COLO829 (cell line): ENCODE results near the gene PC.

Experiments
- DNase-seq: peaks from one replicate; pipeline ENCODE4 v3.0.0; 2012; ENCODE audit warnings: low spot score

The PC gene

DNA sequence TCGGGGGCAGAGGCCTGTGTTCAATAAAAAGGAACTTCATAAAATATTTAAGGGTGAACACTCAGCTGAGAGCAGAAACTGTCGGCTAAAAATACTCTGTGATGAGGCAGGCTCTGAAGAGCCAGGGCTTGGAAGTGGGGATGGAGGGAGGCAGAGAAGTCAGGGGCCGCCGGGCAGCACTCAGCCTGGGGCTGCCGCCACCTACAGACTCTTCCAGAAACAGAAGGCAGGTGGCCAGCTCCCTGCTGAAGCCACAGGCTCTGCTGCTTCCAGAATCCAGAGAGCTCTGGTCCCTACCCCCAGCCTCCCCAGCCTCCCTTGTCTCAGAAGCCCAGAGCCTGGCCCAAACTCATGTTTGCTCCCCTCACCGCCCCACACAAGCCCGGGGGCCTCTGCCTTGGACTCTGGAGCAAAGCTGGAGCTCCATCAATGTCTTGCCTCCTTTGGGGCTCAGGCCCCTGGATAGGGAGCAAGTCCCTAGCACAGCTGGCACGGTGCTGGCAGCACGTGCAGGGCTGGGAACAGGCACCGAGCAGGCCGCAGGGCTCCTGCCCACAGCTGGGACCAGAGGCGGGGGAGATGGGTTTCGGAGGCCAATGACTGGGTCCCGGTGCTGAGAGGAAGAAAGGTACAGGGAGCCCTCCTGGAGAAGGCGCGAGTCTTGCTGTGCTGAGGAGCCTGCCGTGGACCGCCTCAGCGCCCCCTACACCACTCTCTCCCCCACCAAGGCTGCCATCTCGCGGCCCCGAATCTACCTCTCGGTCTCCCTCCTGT lies 93.1 kb downstream of the PC start:
- no peak for DNase-seq

DNA sequence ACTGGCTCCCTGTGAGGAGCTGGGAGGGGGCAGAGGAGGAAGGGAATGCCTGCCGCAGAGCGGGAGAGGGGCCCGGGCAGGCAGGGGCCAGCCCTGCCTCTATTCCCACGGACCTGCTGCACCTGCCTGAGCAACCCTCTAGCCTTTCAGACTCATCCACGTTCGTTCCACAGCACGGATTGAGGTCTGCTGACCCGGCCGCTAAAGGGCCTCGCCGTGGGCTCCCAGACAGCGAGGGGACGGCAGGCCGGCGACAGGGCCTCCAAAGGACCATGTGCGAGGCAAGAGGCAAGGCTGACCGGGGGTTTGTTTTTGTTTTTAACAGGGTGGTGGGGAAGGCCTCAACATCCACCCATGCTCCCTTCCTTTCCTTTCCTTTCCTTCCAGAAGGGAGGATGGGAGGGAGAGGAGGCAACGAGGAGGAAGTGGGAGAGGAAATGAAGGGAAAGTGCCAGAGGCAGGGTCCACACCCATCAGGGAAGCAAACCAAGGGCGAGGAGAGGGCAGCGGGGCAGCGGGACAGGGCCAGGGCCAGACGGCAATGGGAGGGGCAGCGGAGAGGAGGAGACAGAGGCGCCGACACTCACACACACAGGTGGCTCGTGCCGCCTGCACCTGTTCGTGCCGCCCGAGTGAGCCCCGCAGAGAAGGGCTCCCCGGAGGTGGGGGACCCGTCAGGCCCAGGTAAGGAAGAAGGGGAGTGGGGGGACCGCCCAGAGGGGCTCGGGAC lies 93.8 kb downstream of the PC start:
- no peak for DNase-seq

DNA sequence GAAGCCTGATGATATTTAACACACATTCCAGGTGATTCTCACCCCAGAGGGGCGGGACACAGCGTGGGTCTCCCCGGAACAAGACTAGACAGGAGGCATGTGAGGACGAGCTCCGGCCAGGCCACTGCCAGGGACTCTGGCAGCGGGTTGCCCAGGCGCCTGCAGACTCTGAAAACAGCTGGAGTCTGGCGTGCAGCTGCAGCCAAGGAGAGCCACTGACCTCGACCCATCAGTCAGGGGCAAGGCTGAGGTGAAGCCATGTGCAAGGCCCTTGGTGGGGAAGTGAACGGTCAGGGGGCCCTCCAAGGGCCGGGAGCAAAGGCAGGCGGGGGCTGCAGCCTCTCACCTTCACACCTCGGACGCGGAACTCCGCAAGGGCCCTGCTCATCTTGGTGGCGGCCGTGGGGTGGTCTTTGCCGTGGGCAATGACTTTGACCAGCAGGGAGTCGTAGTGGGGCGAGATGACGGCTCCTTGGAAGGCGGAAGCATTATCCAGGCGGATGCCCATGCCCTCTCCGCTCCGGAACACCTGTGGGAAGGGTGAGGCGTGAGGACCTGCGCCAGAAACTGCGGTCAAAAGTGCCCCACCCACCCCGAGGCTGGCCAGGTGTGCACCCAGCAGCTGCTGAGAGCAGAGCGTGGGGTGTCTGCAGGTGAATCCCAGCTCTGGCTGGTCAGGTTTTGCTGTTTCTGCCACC lies 94.6 kb downstream of the PC start:
- DNase-seq = no peak

DNA sequence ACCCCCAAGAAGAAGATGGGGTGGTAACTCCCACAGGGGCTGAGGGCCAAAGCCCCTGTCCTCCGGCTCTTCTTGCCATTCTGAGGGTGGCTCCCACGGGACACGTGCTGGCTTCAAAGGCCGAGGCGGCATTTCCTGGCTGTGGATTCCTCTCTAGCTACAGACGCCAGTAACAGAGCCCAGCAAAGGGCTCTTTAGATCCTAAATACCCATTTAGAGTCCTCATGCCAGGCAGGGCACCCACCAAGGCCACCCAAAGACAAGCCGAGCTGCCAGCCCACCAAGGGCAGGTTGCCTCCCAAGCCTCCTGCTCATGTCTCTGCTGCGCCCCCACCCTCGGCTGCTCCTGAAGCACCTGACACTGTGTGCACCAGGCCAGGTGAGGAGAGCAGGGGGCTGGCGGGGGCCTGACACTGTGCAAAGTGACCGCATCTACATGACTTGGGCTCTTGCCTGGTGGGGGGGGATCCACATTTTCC lies 95.6 kb downstream of the PC start:
- no peak for DNase-seq

DNA sequence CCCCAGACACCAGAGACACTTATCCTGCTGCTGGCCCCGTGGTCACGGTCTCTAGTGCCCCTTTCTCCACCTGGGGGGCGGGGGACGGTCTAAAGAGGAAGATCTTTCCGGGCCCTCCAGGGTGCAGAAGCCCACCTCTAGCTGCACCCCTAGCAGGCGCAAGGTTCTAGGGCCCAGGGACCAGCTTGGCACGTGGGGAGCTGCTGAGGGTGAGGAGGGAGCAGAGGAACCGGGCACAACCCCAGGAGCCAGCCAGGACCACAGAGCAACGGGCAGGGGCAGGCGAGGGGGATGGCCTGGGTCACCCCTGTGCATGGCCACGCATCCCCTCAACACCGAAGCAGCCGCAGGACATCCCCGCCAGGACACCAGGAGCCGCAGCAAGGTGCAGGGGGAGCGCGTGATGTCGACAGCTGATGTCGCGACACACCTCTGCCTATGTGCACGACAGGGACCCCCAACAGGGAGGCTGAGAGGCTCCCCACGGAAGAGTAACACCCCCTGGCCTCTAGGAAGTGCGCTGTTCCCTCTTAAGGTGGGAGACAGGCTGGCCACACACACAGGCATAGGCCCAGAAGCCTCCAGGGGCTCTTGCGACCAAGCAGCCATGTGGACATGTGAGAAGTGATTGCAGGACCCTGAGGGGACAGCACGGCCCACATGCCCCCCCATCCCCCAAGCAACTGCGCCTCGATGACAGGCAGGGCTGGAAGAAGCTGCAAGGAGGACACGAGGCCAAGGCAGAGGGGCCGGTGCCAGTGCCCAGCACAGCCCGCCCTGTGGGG lies 96.2 kb downstream of the PC start:
- no peak for DNase-seq

DNA sequence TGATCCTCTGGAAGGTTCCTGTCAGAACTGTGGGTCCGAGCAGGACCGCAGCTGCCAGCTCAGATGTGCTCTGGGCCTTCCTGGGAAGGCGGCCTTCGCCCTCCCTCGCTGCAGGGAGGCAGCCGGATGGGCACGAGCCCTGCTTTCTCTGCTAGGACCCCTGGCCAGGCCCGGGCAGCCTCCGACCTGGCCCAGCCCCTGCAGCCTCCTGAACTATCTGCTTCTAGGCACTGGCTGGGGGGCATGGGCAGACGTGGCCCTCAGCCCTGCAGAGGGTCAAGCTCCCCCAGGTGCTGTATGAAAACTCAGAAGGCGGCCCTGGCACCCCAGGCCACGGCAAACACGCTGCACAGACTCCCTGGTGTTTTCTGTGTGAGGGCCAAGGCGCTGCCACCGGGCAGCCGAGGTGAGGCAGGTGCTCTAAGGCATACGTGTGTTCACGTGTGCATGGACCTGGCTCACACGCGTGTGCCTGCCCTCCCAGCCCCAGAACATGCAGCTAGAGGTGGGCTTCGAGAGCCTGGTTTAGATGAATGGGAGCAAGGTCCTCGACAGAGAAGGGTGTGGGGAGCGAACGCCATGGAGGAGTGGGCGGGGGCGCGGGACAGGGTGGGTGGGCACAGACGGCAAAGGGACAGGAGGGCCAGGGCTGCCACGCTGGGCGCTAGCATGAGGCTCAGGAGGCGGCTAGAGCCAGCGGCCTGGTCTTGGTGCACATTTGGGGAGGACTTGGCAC lies 97.0 kb downstream of the PC start:
- DNase-seq = no peak

DNA sequence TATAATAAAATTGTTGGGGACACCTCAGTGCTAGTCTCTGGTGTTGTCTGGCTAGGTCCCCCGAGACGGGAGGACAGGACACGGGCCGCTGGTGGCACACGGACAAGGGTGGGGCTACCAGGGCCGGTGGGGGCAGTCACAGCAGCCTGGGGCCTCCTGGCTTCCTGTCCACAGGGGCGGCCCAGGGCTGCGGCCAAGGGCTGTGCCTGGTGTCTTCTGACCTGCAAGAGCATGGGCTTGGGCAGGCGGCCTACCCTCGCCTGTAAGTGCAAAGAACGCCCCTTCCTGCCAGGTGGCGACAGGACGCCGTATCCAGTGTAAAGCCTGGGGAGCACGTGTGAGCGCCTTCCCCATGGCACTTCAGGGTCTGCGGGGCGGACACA lies 97.7 kb downstream of the PC start:
- DNase-seq = no peak

DNA sequence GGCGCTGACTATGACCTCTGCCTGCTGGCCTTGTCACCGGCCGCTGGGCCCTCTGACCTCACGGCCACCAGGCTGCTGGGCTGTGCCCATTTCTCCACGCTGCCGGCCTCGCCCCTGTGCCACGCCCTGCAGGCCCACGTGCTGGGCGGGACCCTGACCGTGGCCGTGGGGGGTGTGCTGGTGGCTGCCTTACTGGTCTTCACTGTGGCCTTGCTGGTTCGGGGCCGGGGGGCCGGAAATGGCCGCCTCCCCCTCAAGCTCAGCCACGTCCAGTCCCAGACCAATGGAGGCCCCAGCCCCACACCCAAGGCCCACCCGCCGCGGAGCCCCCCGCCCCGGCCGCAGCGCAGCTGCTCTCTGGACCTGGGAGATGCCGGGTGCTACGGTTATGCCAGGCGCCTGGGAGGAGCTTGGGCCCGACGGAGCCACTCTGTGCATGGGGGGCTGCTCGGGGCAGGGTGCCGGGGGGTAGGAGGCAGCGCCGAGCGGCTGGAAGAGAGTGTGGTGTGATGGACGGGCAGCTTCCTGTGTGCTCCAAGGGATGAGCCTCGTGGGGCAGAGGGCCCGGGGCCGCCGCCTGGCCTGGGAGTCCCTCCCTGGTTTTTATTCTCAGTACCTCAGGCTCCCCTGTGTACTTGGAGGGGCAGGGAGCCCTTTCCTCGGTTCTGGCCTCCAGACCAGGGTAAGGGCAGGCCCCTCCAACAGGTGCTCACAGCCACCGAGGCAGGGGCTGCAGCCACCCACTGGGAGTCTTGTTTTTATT lies 98.3 kb downstream of the PC start:
- no peak for DNase-seq

DNA sequence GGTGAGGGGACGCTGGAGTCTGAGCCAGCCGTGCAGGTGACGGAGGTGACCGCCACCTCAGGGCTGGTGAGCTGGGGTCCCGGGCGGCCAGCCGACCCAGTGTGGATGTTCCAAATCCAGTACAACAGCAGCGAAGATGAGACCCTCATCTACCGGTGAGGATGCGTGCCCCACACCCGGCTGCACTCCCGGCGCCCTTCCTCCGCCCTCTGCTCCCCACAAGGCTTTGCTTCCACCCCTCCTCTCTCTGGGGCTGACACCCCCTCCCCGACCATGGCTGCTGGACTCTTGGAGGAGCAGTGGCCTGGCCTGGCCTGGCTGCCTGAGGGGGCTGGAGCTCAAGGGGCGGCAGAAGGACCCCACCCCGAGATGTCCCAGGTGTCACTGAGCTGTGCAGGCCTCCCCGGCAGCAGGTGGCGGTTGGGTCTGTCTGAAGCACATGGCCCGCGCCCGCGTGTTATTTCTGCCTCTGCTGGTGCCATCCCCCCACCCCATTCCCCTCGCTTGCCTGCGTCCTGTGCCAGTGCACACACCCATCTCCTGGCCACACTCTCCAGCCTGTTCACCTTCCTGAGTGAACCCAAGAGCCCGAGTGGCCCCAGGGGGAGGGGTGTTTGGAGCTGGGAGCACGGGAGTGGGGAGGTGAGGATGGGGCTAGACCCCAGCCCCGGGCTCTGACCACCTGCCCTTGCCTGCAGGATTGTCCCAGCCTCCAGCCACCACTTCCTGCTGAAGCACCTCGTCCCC lies 99.1 kb downstream of the PC start:
- no peak for DNase-seq

DNA sequence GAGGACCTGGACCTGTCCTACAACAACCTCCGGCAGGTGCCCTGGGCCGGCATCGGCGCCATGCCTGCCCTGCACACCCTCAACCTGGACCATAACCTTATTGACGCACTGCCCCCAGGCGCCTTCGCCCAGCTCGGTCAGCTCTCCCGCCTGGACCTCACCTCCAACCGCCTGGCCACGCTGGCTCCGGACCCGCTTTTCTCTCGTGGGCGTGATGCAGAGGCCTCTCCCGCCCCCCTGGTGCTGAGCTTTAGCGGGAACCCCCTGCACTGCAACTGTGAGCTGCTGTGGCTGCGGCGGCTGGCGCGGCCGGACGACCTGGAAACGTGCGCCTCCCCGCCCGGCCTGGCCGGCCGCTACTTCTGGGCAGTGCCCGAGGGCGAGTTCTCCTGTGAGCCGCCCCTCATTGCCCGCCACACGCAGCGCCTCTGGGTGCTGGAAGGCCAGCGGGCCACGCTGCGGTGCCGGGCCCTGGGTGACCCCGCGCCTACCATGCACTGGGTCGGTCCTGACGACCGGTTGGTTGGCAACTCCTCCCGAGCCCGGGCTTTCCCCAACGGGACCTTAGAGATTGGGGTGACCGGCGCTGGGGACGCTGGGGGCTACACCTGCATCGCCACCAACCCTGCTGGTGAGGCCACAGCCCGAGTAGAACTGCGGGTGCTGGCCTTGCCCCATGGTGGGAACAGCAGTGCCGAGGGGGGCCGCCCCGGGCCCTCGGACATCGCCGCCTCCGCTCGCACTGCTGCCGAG lies 99.8 kb downstream of the PC start:
- no peak for DNase-seq

DNA sequence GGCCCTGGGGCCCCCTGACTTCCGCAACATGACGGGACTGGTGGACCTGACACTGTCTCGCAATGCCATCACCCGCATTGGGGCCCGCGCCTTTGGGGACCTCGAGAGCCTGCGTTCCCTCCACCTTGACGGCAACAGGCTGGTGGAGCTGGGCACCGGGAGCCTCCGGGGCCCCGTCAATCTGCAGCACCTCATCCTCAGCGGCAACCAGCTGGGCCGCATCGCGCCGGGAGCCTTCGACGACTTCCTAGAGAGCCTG lies 100.3 kb downstream of the PC start:
- DNase-seq = no peak

DNA sequence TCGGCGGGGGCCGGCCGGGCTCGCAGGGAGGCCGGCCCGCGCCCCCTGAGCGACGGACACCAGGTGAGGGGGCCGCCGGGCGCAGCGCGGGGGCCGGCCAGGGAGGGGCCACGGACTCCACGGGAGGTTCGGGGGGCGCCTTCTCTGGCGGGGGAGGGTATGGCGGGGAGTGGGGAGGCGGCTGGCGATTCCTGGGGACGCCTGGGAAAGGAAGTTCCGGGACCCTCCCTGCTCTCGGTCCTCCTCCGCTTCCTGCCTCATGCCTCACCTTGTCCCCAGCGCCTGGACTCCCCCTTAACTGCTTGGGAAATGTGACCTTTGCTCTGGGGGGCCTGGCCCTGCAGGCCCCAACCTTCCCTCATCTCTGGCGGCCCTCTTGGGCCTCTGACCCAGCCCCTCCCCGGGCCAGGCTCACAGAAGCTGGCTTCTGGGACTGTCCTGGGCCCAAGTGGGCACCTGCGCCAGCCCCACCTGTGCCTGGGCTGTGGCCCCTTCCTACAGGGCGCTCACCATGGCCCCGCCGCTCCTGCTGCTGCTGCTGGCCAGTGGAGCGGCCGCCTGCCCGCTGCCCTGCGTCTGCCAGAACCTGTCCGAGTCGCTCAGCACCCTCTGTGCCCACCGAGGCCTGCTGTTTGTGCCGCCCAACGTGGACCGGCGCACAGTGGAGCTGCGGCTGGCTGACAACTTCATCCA lies 100.8 kb downstream of the PC start:
- no peak for DNase-seq

DNA sequence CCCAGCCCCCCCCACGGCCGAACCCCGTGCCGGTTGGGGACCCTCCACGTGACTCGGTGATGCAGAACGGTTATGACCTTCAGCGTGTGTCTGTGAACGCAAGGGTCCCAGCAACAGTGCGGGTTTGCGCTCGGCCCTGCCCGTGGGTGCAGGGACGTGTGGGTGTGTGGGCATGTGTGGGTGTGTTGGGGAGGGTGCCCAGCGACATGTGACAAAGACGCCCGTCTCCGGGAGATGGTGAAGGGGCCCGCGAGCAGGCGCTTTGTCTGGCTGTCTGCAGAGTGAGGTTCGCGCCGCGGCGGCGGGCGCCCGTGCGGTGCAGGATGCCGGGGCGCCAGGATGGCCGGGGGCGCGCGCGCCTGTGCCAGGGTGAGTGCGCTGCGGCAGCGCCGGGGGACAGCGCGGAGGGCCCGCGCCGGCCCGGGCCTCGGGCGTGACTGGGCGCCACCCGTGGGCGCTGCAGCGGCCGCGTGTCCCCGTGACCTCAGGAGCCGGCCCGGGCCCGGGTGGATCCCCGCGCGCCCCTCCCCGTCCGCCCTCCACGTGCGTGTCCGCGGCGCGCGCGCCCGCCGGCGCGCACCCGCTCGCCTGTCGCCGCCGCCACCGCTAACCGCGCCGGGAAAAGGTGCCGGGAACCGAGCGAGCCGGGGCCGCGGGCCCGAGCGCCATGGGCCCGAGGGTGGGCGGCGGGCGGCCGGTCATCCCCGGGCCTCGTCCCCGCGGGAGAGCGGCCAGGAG lies 101.5 kb downstream of the PC start, which contains the start of gene LRFN4:
LRFN4 (plus strand) TSS at position 569 of the 738 bp plus-strand sequence. CDS start 681 bp downstream, outside the sequence.
- DNase-seq = no peak

DNA sequence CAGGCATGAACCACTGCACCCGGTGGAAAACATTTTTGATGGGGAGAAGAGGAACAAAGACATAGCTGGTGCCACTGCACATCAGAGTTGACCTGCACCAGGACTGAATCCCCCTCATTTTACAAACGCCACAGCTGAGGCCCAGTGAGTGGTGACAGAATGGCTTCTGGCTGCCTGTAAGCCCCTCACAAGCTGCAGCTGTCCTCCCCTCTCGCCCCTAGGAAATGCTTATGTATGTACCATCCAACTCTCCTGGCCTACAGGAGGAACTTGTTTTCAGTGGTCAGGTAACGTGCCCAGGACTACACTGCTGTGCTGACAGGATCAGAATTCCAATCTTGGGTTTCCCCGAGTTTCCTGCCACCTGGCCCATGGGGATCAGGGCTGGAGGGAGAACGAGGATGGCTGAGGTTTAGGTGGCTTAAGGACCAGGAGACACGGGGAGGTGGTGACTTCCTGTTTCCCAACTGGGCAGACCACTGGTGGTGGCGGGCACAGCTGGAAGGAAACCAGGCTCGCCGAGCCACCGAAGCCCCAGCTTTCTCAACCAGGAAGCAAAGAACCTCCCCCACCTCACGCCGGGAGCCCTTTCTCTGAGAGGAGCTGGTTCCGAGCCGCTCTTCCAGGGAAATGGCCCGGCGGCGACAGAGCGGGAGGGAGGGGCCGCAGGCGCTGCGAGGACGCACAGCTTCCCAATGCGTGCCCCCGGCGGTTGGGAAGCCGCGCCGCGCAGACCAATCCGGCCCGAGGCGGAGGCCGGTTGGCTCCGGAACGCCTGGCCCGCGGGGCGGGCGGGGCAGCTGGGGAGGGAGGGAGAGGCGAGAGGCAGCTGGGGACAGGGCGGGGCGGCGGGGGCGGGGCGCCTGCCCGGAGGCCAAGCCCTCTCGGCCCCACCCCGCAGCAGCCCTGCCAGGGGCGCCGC lies 102.3 kb downstream of the PC start:
- DNase-seq = peak; percentile 86

DNA sequence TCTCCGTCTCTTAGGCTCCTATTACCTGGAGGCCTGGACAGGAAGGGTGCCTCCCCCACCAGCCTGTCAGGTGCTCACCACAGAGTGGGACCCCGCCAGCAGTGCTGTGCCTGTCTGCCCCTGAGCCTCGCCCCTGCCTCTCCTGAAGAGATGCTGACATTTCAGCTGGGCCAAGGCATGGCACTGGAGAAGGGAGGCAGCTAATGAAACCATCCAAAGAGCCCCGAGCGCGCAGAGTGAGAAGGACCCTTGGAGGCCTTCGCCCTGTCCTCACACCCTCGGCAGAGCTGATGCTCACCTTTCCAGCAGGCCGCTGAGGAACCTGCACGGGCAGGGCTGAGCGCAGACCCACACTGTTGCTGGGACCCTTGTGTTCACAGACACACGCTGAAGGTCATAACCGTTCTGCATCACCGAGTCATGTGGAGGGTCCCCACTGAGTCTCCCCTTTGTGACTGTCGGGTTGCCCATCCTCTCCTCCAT lies 103.4 kb downstream of the PC start:
- no peak for DNase-seq

DNA sequence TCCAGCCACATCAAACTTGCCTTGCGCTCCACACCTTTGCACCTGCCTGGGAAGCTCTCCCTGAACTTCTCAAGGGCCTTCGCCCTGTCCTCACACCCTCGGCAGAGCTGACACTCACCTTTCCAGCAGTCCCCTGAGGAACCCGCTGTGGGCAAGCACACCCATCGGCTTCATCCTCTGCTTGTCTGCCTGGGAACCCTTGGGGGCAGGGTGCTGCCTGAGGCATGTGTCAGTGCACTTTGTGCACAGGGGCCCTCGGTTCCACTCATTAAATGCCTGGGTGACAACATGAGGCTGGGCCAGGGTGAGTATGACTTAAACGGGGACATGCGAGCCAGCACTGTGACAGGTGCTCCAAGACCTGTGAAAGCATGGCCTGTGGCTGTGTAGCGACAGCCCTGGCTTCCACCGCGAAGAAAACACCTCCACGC lies 103.9 kb downstream of the PC start:
- DNase-seq = no peak
